Measurements from ENCODE around the gene OR2C1.

OR2C1 gene

GRCh38 chr16:3328104-3328503 lies 27.6 kb upstream of the OR2C1 start:
- no peak overlapping the region for H3K27ac Mint-ChIP-seq
- no peaks in the 10 kb centered on the region for H3K27me3 Mint-ChIP-seq (ENCODE audit: low read depth)
- no peak overlapping the region for H3K4me3 Mint-ChIP-seq
- H3K9me3 Mint-ChIP-seq: peaks cover 39% of the 10 kb centered on the region
- TF ChIP-seq, protein P1, sequence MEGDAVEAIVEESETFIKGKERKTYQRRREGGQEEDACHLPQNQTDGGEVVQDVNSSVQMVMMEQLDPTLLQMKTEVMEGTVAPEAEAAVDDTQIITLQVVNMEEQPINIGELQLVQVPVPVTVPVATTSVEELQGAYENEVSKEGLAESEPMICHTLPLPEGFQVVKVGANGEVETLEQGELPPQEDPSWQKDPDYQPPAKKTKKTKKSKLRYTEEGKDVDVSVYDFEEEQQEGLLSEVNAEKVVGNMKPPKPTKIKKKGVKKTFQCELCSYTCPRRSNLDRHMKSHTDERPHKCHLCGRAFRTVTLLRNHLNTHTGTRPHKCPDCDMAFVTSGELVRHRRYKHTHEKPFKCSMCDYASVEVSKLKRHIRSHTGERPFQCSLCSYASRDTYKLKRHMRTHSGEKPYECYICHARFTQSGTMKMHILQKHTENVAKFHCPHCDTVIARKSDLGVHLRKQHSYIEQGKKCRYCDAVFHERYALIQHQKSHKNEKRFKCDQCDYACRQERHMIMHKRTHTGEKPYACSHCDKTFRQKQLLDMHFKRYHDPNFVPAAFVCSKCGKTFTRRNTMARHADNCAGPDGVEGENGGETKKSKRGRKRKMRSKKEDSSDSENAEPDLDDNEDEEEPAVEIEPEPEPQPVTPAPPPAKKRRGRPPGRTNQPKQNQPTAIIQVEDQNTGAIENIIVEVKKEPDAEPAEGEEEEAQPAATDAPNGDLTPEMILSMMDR (IDR thresholded peaks at IDR 0.05; ENCODE audit: unreplicated experiment in 3 of 3): no peak
- H3K36me3 Mint-ChIP-seq (ENCODE audit: low read depth): peaks cover 12% of the 10 kb centered on the region
- H3K4me1 Mint-ChIP-seq: no peaks in the 10 kb centered on the region

- Mint-ChIP-seq H3K27ac (no peak overlapping the region), H3K27me3 (ENCODE audit: low read depth) (no peaks in the 10 kb centered on the region), H3K9me3 (peaks cover 36% of the 10 kb centered on the region), H3K4me3 (no peak overlapping the region), H3K4me1 (no peaks in the 10 kb centered on the region), H3K36me3 (ENCODE audit: low read depth) (peaks cover 12% of the 10 kb centered on the region)
- TF ChIP-seq, protein P1 (IDR thresholded peaks at IDR 0.05; ENCODE audit: unreplicated experiment in 3 of 3): no peak
Measured at GRCh38 chr16:3328643-3329042, 27.0 kb upstream of the OR2C1 start.

- Mint-ChIP-seq H3K4me1 (no peaks in the 10 kb centered on the region), H3K9me3 (peaks cover 11% of the 10 kb centered on the region), H3K27me3 (ENCODE audit: low read depth) (peaks cover 6% of the 10 kb centered on the region), H3K4me3 (no peak overlapping the region), H3K36me3 (ENCODE audit: low read depth) (no peaks in the 10 kb centered on the region), H3K27ac (no peak overlapping the region)
- TF ChIP-seq, protein P1 (IDR thresholded peaks at IDR 0.05; ENCODE audit: unreplicated experiment in 3 of 3): no peak
Measured at GRCh38 chr16:3346041-3346440, 9.6 kb upstream of the OR2C1 start.

GRCh38 chr16:3347586-3347985 lies 8.1 kb upstream of the OR2C1 start:
- Mint-ChIP-seq H3K27me3 (ENCODE audit: low read depth) (peaks cover 6% of the 10 kb centered on the region), H3K4me1 (no peaks in the 10 kb centered on the region), H3K27ac (no peak overlapping the region), H3K4me3 (no peak overlapping the region), H3K9me3 (peaks cover 11% of the 10 kb centered on the region), H3K36me3 (ENCODE audit: low read depth) (no peaks in the 10 kb centered on the region)
- TF ChIP-seq, protein P1 (IDR thresholded peaks at IDR 0.05; ENCODE audit: unreplicated experiment in 3 of 3): no peak

DNA sequence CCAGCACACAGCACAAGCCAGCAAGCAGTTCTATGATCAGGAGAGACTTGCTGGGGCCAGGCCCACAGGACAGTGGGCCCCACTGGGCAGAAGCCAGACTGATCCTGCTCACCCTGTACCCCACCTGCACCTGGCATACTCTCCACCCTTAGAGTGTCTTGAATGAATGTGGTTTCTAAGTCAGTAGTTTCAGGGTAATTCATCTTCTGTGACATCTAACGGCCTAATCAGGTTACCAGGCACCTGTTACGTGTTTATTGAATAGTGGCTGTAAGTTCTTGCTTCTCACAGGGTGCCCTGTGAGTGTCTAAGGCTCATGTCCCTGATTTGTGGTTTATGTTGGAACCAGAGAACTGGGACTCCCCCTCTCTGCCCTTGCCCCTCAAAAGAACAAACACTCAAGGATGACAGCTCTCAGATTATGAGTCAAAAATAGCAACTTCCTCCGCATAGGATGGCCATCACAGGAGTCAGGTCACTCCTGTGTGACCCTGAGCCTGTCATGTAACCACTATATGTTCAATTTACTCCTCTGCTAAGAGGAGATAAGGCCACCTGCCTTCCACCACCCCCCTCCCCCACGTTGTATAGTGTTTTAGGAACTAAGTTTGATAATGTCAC lies 7.0 kb upstream of the OR2C1 start:
- Mint-ChIP-seq H3K36me3 (ENCODE audit: low read depth) (no peaks in the 10 kb centered on the region), H3K4me3 (no peak overlapping the region), H3K9me3 (peaks cover 11% of the 10 kb centered on the region), H3K4me1 (no peaks in the 10 kb centered on the region), H3K27ac (no peak overlapping the region), H3K27me3 (ENCODE audit: low read depth) (peaks cover 6% of the 10 kb centered on the region)
- TF ChIP-seq, protein P1 (IDR thresholded peaks at IDR 0.05; ENCODE audit: unreplicated experiment in 3 of 3): no peak

- no peaks in the 10 kb centered on the region for H3K36me3 Mint-ChIP-seq (ENCODE audit: low read depth)
- no peak overlapping the region for H3K27ac Mint-ChIP-seq
- no peaks in the 10 kb centered on the region for H3K4me1 Mint-ChIP-seq
Measured at GRCh38 chr16:3349175-3349574, 6.5 kb upstream of the OR2C1 start.

More at GRCh38 chr16:3349175-3349574, 6.5 kb upstream of the OR2C1 start:
- TF ChIP-seq, protein P1 (IDR thresholded peaks at IDR 0.05; ENCODE audit: unreplicated experiment in 3 of 3): no peak
- Mint-ChIP-seq H3K4me3 (no peak overlapping the region), H3K9me3 (peaks cover 9% of the 10 kb centered on the region), H3K27me3 (ENCODE audit: low read depth) (peaks cover 6% of the 10 kb centered on the region)
